HL-60 (cell line): ENCODE measurements around the gene SCGN.

Experiments
- POLR2AphosphoS5 ChIP-seq: IDR thresholded peaks from 2 replicates; pipeline ENCODE4 v1.6.1; 2012; ENCODE audit warnings: low read depth
- TF ChIP-seq, protein P1 (sequence below): IDR thresholded peaks from one replicate; pipeline ENCODE4 v1.5.1; 2011; ENCODE audit warnings: low read length, control low read depth, inconsistent platforms; ENCODE audit not compliant: insufficient read depth

DNA sequence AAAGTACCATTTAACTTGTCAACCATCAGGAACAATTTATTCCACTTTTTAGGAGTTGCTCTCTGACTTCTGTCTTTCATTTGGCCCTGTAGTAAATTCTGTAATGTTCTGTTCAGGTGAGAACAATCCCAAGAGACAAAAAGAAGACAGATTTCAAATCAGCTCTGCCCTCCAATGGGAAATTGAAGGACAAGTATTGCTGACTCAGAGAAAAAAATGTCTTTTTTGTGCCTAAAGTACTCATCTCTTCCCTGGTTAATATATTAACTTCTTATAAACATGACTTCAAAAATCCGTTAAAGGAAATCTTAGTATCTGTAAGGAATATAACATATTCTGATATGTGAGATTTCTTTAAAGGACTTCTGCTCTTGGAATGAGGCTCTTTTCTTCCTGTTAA lies 38.6 kb upstream of the SCGN start:
- no peak for TF ChIP-seq POLR2AphosphoS5
- TF ChIP-seq, protein P1, sequence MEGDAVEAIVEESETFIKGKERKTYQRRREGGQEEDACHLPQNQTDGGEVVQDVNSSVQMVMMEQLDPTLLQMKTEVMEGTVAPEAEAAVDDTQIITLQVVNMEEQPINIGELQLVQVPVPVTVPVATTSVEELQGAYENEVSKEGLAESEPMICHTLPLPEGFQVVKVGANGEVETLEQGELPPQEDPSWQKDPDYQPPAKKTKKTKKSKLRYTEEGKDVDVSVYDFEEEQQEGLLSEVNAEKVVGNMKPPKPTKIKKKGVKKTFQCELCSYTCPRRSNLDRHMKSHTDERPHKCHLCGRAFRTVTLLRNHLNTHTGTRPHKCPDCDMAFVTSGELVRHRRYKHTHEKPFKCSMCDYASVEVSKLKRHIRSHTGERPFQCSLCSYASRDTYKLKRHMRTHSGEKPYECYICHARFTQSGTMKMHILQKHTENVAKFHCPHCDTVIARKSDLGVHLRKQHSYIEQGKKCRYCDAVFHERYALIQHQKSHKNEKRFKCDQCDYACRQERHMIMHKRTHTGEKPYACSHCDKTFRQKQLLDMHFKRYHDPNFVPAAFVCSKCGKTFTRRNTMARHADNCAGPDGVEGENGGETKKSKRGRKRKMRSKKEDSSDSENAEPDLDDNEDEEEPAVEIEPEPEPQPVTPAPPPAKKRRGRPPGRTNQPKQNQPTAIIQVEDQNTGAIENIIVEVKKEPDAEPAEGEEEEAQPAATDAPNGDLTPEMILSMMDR: no peak
